DOHH2 (cell line): ENCODE results near the gene TMTC3.
"Not testable (repeated sequence)": the region's sequence is repeated elsewhere in the genome, so short reads cannot be mapped to it uniquely, and the experiment has no call there.

Experiments
- EZH2phosphoT487 ChIP-seq: fragments of 200-600 bp; sonication (generic); IDR thresholded peaks from 2 replicates; pipeline ENCODE4 v1.6.1; 2017; ENCODE audit warnings: borderline replicate concordance, mild to moderate bottlenecking, antibody characterized with exemption, low read length, moderate library complexity, mixed read lengths
- TF ChIP-seq, protein P1 (sequence below): fragments of 200-600 bp; sonication (generic); IDR thresholded peaks from one replicate; pipeline ENCODE4 v1.5.1; 2014; ENCODE audit warnings: antibody characterized with exemption, mild to moderate bottlenecking, low read depth, low read length; ENCODE audit not compliant: poor library complexity, severe bottlenecking

DNA sequence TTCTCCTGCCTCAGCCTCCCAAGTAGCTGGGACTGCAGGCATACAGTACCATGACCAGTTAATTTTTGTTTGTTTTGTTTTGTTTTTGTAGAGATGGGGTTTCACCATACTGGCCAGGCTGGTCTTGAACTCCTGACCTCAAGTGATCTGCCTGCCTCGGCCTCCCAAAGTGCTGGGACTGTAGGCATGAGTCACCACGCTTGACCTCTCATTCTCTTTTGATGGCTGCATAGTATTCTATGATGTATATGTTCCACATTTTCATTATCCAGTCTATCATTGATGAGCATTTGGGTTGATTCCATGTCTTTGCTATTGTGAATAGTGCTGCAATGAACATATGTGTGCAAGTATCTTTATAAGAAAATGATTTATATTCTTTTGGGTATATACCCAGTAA lies 8.9 kb upstream of the TMTC3 start:
- TF ChIP-seq, protein P1, sequence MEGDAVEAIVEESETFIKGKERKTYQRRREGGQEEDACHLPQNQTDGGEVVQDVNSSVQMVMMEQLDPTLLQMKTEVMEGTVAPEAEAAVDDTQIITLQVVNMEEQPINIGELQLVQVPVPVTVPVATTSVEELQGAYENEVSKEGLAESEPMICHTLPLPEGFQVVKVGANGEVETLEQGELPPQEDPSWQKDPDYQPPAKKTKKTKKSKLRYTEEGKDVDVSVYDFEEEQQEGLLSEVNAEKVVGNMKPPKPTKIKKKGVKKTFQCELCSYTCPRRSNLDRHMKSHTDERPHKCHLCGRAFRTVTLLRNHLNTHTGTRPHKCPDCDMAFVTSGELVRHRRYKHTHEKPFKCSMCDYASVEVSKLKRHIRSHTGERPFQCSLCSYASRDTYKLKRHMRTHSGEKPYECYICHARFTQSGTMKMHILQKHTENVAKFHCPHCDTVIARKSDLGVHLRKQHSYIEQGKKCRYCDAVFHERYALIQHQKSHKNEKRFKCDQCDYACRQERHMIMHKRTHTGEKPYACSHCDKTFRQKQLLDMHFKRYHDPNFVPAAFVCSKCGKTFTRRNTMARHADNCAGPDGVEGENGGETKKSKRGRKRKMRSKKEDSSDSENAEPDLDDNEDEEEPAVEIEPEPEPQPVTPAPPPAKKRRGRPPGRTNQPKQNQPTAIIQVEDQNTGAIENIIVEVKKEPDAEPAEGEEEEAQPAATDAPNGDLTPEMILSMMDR = not testable (repeated sequence)
- TF ChIP-seq EZH2phosphoT487 = not testable (repeated sequence)
